Measurements from ENCODE around the gene TUBB4A.
"Not testable (repeated sequence)": the region's sequence is repeated elsewhere in the genome, so short reads cannot be mapped to it uniquely, and the experiment has no call there.

TUBB4A gene

GRCh38 chr19:6522712-6523111, 20.6 kb upstream of the TUBB4A start:
- DNase-seq = no peak

DNA sequence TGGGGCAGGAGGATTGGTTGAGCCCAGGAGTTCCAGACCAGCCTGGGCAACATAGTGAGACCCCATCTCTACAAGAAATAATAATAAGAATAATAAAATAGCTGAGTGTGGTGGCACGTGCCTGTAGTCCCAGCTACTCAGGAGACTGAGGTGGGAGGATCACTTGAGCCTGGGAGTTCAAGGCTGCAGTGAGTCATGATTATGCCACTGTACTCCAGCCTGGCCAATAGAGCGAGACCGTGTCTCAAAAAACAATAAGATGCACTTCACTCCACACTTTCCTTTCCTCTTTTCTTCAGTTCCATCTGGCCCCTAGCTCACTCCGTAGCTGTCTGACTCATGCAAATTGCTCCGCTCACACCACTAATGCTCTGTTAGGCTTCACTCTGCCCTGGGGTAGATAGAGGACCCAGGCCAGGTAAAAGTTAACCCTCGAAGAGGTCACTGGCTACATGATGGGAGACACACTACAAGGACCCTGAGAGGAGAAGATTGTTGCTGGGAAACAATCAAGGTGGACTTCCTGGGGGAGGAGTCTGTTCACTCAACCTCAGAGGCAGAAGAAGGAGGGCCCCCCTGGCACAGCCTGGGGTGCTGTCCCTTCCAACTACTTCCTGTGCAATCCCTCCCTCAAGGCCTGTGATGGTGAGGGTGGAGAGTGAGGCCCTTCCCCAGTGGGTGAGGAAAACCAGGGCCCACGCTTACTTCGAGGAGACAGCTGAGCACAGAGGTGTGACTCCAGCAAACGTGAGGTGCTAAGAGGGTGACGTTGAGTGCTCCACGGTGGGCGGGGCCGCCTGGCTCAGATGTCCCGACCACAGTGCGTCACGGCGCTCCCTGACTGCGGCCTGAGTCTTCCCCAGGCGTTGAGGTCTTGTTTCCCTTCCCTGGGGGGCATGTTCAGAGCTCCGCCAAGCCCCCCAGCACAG, 19.9 kb upstream of the TUBB4A start:
- DNase-seq = peak; percentile 80

DNA sequence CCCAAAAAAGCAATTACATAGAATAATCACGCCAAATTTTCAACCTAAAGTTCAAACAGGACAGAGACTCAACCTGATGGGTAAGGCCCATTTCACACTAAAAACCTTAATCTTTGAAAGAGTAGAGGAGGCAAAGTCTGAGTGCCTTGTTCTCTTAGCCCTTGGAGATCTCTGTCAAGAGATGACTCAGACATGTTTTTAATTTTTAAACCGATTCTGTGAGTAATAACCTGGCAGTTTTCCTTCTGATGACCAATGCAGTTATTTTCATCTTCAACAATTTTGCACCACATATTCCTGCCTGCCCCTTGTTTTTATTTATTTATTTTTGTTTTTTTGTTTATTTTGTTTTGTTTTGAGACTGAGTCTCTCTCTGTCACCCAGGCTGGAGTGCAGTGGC, 17.2 kb upstream of the TUBB4A start:
- no peak for DNase-seq

DNA sequence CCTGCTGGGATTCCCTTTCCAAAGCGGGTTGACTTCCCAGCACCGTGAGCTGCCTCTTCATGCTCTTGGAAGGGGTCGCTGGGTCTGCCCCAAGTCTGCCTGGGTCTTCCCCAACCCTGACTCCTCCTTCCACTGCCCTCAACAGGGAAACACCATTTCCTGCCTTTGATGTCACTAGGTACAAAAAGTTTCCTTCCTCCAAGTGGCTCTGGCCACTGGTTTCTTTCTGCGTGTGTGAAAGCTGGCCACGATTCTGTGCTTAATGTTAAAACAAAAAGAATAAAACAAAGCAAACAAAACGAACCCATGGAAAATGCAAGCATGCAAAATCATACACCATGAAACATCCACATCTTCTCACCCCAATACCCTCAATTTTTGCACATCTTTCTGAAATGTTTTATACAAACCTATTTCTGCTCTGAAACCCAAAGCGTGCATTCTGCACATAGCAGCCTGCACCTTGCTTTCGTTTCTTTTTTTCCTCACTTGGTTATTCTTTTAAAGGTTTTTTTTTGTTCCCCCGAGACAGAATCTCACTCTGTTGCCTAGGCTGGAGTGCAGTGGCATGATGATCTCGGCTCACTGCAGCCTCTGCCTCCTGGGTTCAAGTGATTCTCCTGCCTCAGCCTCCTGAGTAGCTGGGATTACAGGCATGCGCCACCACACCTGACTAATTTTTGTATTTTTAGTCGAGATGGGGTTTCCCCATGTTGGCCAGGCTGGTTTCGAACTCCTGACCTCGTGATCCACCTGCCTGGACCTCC, 16.2 kb upstream of the TUBB4A start:
- DNase-seq = peak in 1 of 2 donors; percentile 45

- DNase-seq = peak; percentile 87 to 89
Measured at GRCh38 chr19:6516659-6517291, 14.7 kb upstream of the TUBB4A start.

GRCh38 chr19:6516018-6516658, 14.0 kb upstream of the TUBB4A start:
- DNase-seq = peak; percentile 80 to 85

DNA sequence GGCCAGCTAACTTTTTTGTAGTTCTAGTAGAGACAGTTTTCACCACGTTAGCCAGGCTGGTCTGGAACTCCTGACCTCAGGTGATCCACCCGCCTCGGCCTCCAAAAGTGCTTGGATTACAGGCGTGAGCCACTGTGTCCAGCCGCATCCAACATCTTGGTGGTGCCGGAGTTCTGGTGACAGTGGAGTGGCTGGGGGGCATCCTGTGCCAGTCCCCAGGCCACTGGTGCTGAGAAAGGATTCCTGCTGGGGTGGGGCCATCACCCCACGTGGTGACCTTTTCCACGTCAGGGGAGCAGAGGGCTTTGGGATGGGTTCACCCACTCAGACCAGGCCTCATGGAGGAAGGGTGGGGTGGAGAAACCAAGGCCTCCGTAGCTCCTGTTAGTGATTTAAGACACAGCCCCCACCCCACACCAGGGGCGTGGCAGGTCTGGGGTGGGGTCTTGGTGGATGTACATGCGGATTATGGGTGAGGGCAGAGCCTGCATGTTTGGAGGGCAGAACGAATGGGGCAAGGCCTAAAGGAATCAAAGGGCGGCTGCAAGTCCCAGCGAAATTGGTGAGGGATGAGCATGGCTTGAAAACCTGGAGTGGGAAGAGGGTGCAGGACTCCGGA, 12.9 kb upstream of the TUBB4A start:
- DNase-seq = no peak

GRCh38 chr19:6514089-6514488, 12.0 kb upstream of the TUBB4A start:
- DNase-seq = no peak

DNA sequence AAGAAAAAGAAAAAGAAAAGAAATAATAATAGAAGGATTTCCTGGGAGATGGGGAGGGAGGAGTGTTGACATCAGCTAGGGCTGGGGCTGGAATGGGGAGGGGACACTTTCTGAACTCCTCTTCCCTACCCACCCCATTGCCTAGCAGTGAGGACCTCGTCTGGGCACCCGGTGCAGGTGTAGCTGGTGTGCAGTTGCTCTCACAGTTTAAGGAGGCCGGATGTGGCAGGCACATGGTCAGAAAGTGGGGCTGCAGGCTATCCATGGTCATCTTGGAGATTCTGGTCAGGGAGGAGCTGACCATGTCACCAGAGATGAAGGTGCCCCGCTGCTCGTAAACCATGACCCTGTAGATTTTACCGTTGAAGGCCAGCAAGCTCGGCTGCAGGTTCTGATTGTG, 8.5 kb upstream of the TUBB4A start:
- DNase-seq = no peak

DNA sequence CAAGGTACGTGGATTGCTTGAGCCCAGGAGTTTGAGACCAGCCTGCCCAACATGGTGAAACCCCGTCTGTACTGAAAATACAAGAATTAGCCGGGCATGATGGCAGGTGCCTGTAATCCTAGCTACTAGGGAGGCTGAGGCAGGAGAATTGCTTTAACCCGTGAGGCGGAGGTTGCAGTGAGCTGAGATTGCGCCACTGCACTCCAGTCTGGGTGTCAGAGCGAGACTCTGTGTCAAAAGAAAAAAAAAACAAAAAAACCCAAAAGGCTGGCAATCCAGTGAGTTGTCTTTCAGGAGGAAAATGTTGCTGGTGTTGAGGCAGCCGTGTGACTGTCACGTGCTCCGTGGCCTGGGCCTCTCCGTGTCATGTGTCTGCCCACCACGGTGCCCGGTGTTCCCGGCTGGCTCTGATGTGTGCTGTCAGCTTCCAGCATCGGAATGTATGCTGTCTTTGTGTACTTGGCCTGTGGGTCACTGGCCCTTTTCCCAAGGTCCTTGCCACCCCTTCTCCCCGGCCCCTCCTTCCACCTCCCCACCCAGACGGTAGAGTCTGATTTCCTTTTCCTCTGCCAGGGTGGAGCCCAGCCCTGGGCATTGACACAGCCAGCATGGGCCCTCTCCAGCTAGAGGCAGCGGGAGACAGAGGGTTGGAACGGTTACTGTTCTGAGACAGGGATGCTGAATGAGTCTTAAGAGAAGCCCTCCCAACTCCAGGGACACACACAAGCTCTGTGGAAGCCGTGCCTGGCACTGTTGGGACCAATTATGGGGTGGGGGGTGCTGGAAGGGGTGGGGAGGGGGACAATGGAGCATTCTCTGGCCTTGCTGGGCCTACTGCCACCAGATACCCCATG, 7.2 kb upstream of the TUBB4A start:
- no peak for DNase-seq

GRCh38 chr19:6508028-6508771, 6.1 kb upstream of the TUBB4A start:
- DNase-seq = not testable (repeated sequence)

GRCh38 chr19:6503407-6504201, 1.5 kb upstream of the TUBB4A start:
- no peak for DNase-seq

- no peak for DNase-seq
Measured at GRCh38 chr19:6500837-6501739, 1.0 kb downstream of the TUBB4A start.

GRCh38 chr19:6499052-6499790, 2.9 kb downstream of the TUBB4A start:
- no peak for DNase-seq

GRCh38 chr19:6498294-6499036, 3.6 kb downstream of the TUBB4A start:
- peak in 1 of 2 donors; percentile 30 for DNase-seq

DNA sequence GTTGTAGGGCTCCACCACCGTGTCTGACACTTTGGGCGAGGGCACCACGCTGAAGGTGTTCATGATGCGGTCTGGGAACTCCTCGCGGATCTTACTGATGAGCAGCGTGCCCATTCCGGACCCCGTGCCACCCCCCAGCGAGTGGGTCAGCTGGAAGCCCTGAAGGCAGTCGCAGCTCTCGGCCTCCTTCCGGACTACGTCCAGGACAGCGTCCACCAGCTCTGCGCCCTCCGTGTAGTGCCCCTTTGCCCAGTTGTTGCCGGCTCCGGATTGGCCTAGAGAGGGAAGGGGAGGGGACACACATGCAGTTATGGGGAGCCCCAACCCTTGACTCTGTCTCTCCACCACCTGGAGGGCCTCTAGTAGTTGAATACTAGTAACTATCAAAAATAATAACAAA, 6.2 kb downstream of the TUBB4A start:
- DNase-seq = no peak

DNA sequence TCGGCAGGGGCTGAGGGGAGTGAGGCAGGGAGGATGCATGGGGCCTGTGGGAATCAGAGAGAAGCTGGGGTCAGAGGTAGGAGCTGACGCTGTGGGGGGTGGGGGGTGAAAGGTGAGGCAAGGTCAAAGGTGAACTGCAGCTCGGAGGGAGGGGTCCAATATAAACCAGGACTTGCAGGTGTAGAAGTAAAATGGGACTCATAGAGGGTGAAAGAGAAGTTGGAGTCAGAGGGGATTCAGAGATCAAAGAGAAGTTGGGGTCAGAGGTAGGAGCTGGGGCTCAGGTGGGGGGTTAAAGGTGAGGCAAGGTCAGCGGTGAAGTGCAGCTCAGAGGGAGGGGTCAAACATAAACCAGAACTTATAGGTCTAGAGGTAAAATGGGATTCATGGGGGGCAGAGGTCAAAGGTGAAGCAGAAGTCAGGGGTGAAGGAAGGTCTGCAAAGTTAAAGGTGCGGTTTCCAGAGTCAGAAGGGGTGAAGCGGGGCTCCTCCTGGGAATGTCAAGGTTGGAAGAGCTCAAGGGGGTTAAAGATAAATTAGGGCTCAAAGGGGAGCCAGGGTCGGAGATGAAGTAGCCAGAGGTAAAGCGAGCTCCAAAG, 7.6 kb downstream of the TUBB4A start:
- no peak for DNase-seq
